HEK293 (cell line): Measurements from ENCODE around the gene PRDM15.

Source experiments
- CTCF ChIA-PET: fragments of 350-600 bp; formaldehyde crosslinking; extraction: SDS; loops from one replicate; lab custom pipeline; 2021; ENCODE audit warnings: antibody characterized with exemption; lab: Yijun Ruan, JAX
- POLR2A ChIA-PET: fragments of 300-600 bp; formaldehyde crosslinking; extraction: SDS; loops from one replicate; lab custom pipeline; 2020; ENCODE audit warnings: antibody characterized with exemption, inconsistent platforms; lab: Yijun Ruan, JAX
- H3K27ac ChIP-seq: fragments of 200-500 bp; sonication (Bioruptor generic); 2 replicates; pipeline ENCODE4 v1.5.1; 2014; ENCODE audit warnings: low read depth, low read length, control low read depth, inconsistent platforms; ENCODE audit errors: extremely low read depth
- H3K36me3 ChIP-seq, 2 experiments: fragments of 200-500 bp in 1 of 2; sonication (Bioruptor generic) in 1 of 2; 1 replicate in 1 of 2; 2 replicates in 1 of 2; pipeline ENCODE4 v1.5.1; 2014 to 2017; ENCODE audit warnings: inconsistent platforms in 2 of 2, low read length in 2 of 2; ENCODE audit not compliant: control insufficient read depth in 2 of 2, insufficient read depth in 1 of 2
- H3K4me1 ChIP-seq: fragments of 200-500 bp; sonication (Bioruptor generic); 2 replicates; pipeline ENCODE4 v1.5.1; 2014; ENCODE audit warnings: mild to moderate bottlenecking, low read length, inconsistent platforms; ENCODE audit not compliant: control insufficient read depth, insufficient read depth
- H3K4me3 ChIP-seq: 2 replicates; pipeline ENCODE4 v1.5.1; 2011; ENCODE audit warnings: low read depth, mild to moderate bottlenecking, control low read depth, low read length, moderate library complexity
- H3K9me3 ChIP-seq: fragments of 200-500 bp; sonication (Bioruptor generic); 2 replicates; pipeline ENCODE4 v1.5.1; 2014; ENCODE audit warnings: low read depth, low read length, inconsistent platforms; ENCODE audit not compliant: control insufficient read depth, insufficient read depth
- KLF9 ChIP-seq: fragments of 450-650 bp; formaldehyde crosslinking; IDR thresholded peaks from 2 replicates; pipeline ENCODE4 v1.5.1; 2016; ENCODE audit warnings: missing biosample characterization, missing genetic modification characterization, low read depth
- REST ChIP-seq: fragments of 450-650 bp; formaldehyde crosslinking; IDR thresholded peaks from 2 replicates; pipeline ENCODE4 v1.5.1; 2016; ENCODE audit warnings: missing biosample characterization, missing genetic modification characterization
- SCRT2 ChIP-seq: fragments of 450-650 bp; formaldehyde crosslinking; IDR thresholded peaks from 2 replicates; pipeline ENCODE4 v1.5.1; 2016; ENCODE audit warnings: missing biosample characterization, missing genetic modification characterization
- SP3 ChIP-seq: fragments of 450-650 bp; formaldehyde crosslinking; IDR thresholded peaks from 2 replicates; pipeline ENCODE4 v1.5.1; 2016; ENCODE audit warnings: missing biosample characterization, missing genetic modification characterization
- ZBTB44 ChIP-seq: fragments of 450-650 bp; IDR thresholded peaks from 2 replicates; pipeline ENCODE4 v1.5.1; 2018; ENCODE audit warnings: missing biosample characterization, mild to moderate bottlenecking, missing genetic modification characterization
- ZNF132 ChIP-seq: fragments of 450-650 bp; formaldehyde crosslinking; IDR thresholded peaks from 2 replicates; pipeline ENCODE4 v1.5.1; 2017; ENCODE audit warnings: missing biosample characterization, missing genetic modification characterization, borderline replicate concordance
- ZNF155 ChIP-seq: fragments of 450-650 bp; formaldehyde crosslinking; IDR thresholded peaks from 2 replicates; pipeline ENCODE4 v1.5.1; 2016; ENCODE audit warnings: missing biosample characterization, missing genetic modification characterization
- ZNF175 ChIP-seq: fragments of 450-650 bp; formaldehyde crosslinking; IDR thresholded peaks from 2 replicates; pipeline ENCODE4 v1.5.1; 2016; ENCODE audit warnings: missing biosample characterization, missing genetic modification characterization
- ZNF19 ChIP-seq: fragments of 450-650 bp; formaldehyde crosslinking; IDR thresholded peaks from 2 replicates; pipeline ENCODE4; 2016; ENCODE audit warnings: missing biosample characterization, missing genetic modification characterization, low read depth
- ZNF211 ChIP-seq: fragments of 450-650 bp; formaldehyde crosslinking; IDR thresholded peaks from 2 replicates; pipeline ENCODE4 v1.5.1; 2016; ENCODE audit warnings: low read depth, missing biosample characterization, missing genetic modification characterization
- ZNF223 ChIP-seq: fragments of 450-650 bp; formaldehyde crosslinking; IDR thresholded peaks from 2 replicates; pipeline ENCODE4 v1.5.1; 2016; ENCODE audit warnings: missing biosample characterization, missing genetic modification characterization
- ZNF248 ChIP-seq: fragments of 450-650 bp; formaldehyde crosslinking; IDR thresholded peaks from 2 replicates; pipeline ENCODE4 v1.5.1; 2017; ENCODE audit warnings: missing biosample characterization, missing genetic modification characterization
- ZNF311 ChIP-seq: fragments of 450-650 bp; formaldehyde crosslinking; IDR thresholded peaks from 2 replicates; pipeline ENCODE4 v1.5.1; 2017; ENCODE audit warnings: missing biosample characterization, missing genetic modification characterization, borderline replicate concordance
- ZNF513 ChIP-seq: fragments of 450-650 bp; IDR thresholded peaks from 2 replicates; pipeline ENCODE4 v1.5.1; 2018; ENCODE audit warnings: missing biosample characterization, missing genetic modification characterization
- ZNF514 ChIP-seq: fragments of 450-650 bp; formaldehyde crosslinking; IDR thresholded peaks from 2 replicates; pipeline ENCODE4 v1.5.1; 2016; ENCODE audit warnings: missing biosample characterization, missing genetic modification characterization
- ZNF521 ChIP-seq: fragments of 450-650 bp; formaldehyde crosslinking; IDR thresholded peaks from 2 replicates; pipeline ENCODE4 v1.5.1; 2017; ENCODE audit warnings: missing biosample characterization, mild to moderate bottlenecking, missing genetic modification characterization
- ZNF707 ChIP-seq: fragments of 450-650 bp; formaldehyde crosslinking; IDR thresholded peaks from 2 replicates; pipeline ENCODE4 v1.5.1; 2016; ENCODE audit warnings: missing biosample characterization, missing genetic modification characterization
- ZNF747 ChIP-seq: fragments of 450-650 bp; formaldehyde crosslinking; IDR thresholded peaks from 2 replicates; pipeline ENCODE4 v1.5.1; 2016; ENCODE audit warnings: missing biosample characterization, missing genetic modification characterization

PRDM15 gene

GRCh38 chr21:41876396-41876795 is 2.7 kb downstream of the PRDM15 start (continued):
- TF ChIP-seq ZNF513 (tag by site-specific recombination) (no peak), ZNF175 (tag by site-specific recombination) (no peak), ZNF514 (tag by site-specific recombination) (no peak), ZNF132 (no peak), ZNF311 (tag by site-specific recombination) (no peak), KLF9 (no peak)

GRCh38 chr21:41875086-41875485 is 4.1 kb downstream of the PRDM15 start:
- POLR2A ChIA-PET: interaction anchor here (0.6 kb wide), 1 partner anchor 15 kb away, joined by 3 read pairs; no protein-coding TSS in a partner anchor
- H3K27ac ChIP-seq: no peak overlapping the region
- H3K4me1 ChIP-seq: no peaks in the 10 kb centered on the region
- no peaks in the 10 kb centered on the region; a peak in 1 of 3 replicates for H3K36me3 ChIP-seq
- no peaks in the 10 kb centered on the region for H3K9me3 ChIP-seq
- H3K4me3 ChIP-seq: no peak overlapping the region
- CTCF ChIA-PET: interaction anchor here (1.0 kb wide), 1 partner anchor 263 kb away, joined by 3 read pairs; no protein-coding TSS in a partner anchor
- no peak for TF ChIP-seq ZNF248
- TF ChIP-seq REST (tag by site-specific recombination): no peak

GRCh38 chr21:41874611-41875010 is 4.5 kb downstream of the PRDM15 start:
- TF ChIP-seq SCRT2 (tag by site-specific recombination): no peak
- no peak for TF ChIP-seq ZNF521 (tag by site-specific recombination)
- TF ChIP-seq SP3: no peak
- no peak for TF ChIP-seq ZNF155 (tag by site-specific recombination)
- TF ChIP-seq ZNF19 (tag by site-specific recombination): no peak
- H3K4me3 ChIP-seq: no peak overlapping the region
- CTCF ChIA-PET: no interaction called here
- H3K4me1 ChIP-seq: no peaks in the 10 kb centered on the region
- POLR2A ChIA-PET: no interaction called here
- H3K36me3 ChIP-seq: no peaks in the 10 kb centered on the region; a peak in 1 of 3 replicates
- H3K9me3 ChIP-seq: no peaks in the 10 kb centered on the region
- no peak overlapping the region for H3K27ac ChIP-seq

GRCh38 chr21:41873426-41873825 is 5.7 kb downstream of the PRDM15 start:
- ChIA-PET POLR2A (no interaction called here), CTCF (interaction anchor here (0.6 to 0.7 kb wide), 2 partner anchors 57 to 600 kb away, joined by 3 read pairs; no protein-coding TSS in a partner anchor)
- no peak for TF ChIP-seq ZBTB44 (tag by site-specific recombination)
- no peak for TF ChIP-seq ZNF707 (tag by site-specific recombination)
- no peak for TF ChIP-seq ZNF211
- no peak for TF ChIP-seq ZNF223
- no peak for TF ChIP-seq ZNF747 (tag by site-specific recombination)
- Histone ChIP-seq H3K36me3 (no peaks in the 10 kb centered on the region; a peak in 1 of 3 replicates), H3K27ac (no peak overlapping the region), H3K4me3 (no peak overlapping the region), H3K9me3 (no peaks in the 10 kb centered on the region), H3K4me1 (no peaks in the 10 kb centered on the region)
